Measurements from ENCODE around the gene HERC2.
"Not testable (repeated sequence)": the region's sequence is repeated elsewhere in the genome, so short reads cannot be mapped to it uniquely, and the experiment has no call there.

HERC2 gene

GRCh38 chr15:28322129-28322588 lies at the start of gene HERC2:
Gene HERC2, minus strand, starts transcription at chr15:28322179. Its CDS starts 746 bp downstream, at chr15:28321433.
- not testable (repeated sequence) for DNase-seq (ENCODE audit: low read depth in 4 of 4, low spot score in 1 of 4)

GRCh38 chr15:28365502-28365901 lies 43.5 kb upstream of the HERC2 start:
- not testable (repeated sequence) for DNase-seq (ENCODE audit: low read depth in 4 of 4, low spot score in 1 of 4)

- DNase-seq (ENCODE audit: low read depth in 4 of 4, low spot score in 1 of 4): not testable (repeated sequence)
Observed at GRCh38 chr15:28357984-28358383, 36.0 kb upstream of the HERC2 start, which contains the start of gene GOLGA6L24. Gene GOLGA6L24, minus strand, starts transcription at chr15:28358084. Its CDS starts 61 bp downstream, at chr15:28358023.

GRCh38 chr15:28321358-28322078 lies 461 bp downstream of the HERC2 start:
- peak in 1 of 4 experiments; percentile 4 for DNase-seq (ENCODE audit: low read depth in 4 of 4, low spot score in 1 of 4)

GRCh38 chr15:28319725-28320124 lies 2.3 kb downstream of the HERC2 start:
- DNase-seq (ENCODE audit: low read depth in 4 of 4, low spot score in 1 of 4): not testable (repeated sequence)

GRCh38 chr15:28318828-28319227 lies 3.2 kb downstream of the HERC2 start:
- DNase-seq (ENCODE audit: low read depth in 4 of 4, low spot score in 1 of 4): not testable (repeated sequence)

GRCh38 chr15:28318122-28318521 lies 3.9 kb downstream of the HERC2 start:
- DNase-seq (ENCODE audit: low read depth in 4 of 4, low spot score in 1 of 4): not testable (repeated sequence)

- DNase-seq (ENCODE audit: low read depth in 4 of 4, low spot score in 1 of 4): not testable (repeated sequence)
Observed at GRCh38 chr15:28316958-28317357, 5.0 kb downstream of the HERC2 start.

GRCh38 chr15:28310454-28310853 lies 11.5 kb downstream of the HERC2 start:
- not testable (repeated sequence) for DNase-seq (ENCODE audit: low read depth in 4 of 4, low spot score in 1 of 4)

GRCh38 chr15:28308718-28309117 lies 13.3 kb downstream of the HERC2 start:
- DNase-seq (ENCODE audit: low read depth in 4 of 4, low spot score in 1 of 4): not testable (repeated sequence)

- not testable (repeated sequence) for DNase-seq (ENCODE audit: low read depth in 4 of 4, low spot score in 1 of 4)
Observed at GRCh38 chr15:28305700-28306099, 16.3 kb downstream of the HERC2 start.

GRCh38 chr15:28297434-28297833 lies 24.5 kb downstream of the HERC2 start:
- not testable (repeated sequence) for DNase-seq (ENCODE audit: low read depth in 4 of 4, low spot score in 1 of 4)

- DNase-seq (ENCODE audit: low read depth in 4 of 4, low spot score in 1 of 4): not testable (repeated sequence)
Observed at GRCh38 chr15:28296814-28297213, 25.2 kb downstream of the HERC2 start.

GRCh38 chr15:28295009-28295563 lies 26.9 kb downstream of the HERC2 start:
- DNase-seq (ENCODE audit: low read depth in 4 of 4, low spot score in 1 of 4): not testable (repeated sequence)

- DNase-seq (ENCODE audit: low read depth in 4 of 4, low spot score in 1 of 4): not testable (repeated sequence)
Observed at GRCh38 chr15:28294560-28294959, 27.4 kb downstream of the HERC2 start.

GRCh38 chr15:28289694-28290463 lies 32.1 kb downstream of the HERC2 start:
- DNase-seq (ENCODE audit: low read depth in 4 of 4, low spot score in 1 of 4): no peak

- not testable (repeated sequence) for DNase-seq (ENCODE audit: low read depth in 4 of 4, low spot score in 1 of 4)
Observed at GRCh38 chr15:28288830-28289693, 32.9 kb downstream of the HERC2 start.

GRCh38 chr15:28286659-28287058 lies 35.3 kb downstream of the HERC2 start:
- not testable (repeated sequence) for DNase-seq (ENCODE audit: low read depth in 4 of 4, low spot score in 1 of 4)

GRCh38 chr15:28286031-28286430 lies 35.9 kb downstream of the HERC2 start:
- no peak for DNase-seq (ENCODE audit: low read depth in 4 of 4, low spot score in 1 of 4)

GRCh38 chr15:28281876-28282275 lies 40.1 kb downstream of the HERC2 start:
- no peak for DNase-seq (ENCODE audit: low read depth in 4 of 4, low spot score in 1 of 4)

- no peak for DNase-seq (ENCODE audit: low read depth in 4 of 4, low spot score in 1 of 4)
Observed at GRCh38 chr15:28274635-28275034, 47.3 kb downstream of the HERC2 start.

Data from stimulated activated CD4-positive, alpha-beta T cell treated with anti-CD3 and anti-CD28 coated beads, Interleukin-1b, Interleukin-23, amount 100 ng/mL, for 24 hours (primary cell).